ENCODE measurements around the gene AZGP1.

GRCh38 chr7:99997545-99998137, 21.8 kb upstream of the AZGP1 start:
- TF ChIP-seq EZH2 (IDR thresholded peaks at IDR 0.05; ENCODE audit: low read length) (no peak), CTCF (optimal IDR thresholded peaks at IDR 0.05 in 1 of 3, IDR thresholded peaks at IDR 0.05 in 1 of 3, conservative IDR thresholded peaks at IDR 0.05 in 1 of 3; ENCODE audit: extremely low read depth in 1 of 3, insufficient read depth in 2 of 3, low read length in 3 of 3) (no peak)
